Stimulated activated CD4-positive, alpha-beta T cell treated with anti-CD3 and anti-CD28 coated beads, Interleukin-1b, Interleukin-23, amount 100 ng/mL, for 48 hours (primary cell): ENCODE data around the gene SGPL1.

Experiments
- DNase-seq: peaks from one replicate; pipeline ENCODE4 v3.0.0-alpha.2; 2020

The SGPL1 gene

DNA sequence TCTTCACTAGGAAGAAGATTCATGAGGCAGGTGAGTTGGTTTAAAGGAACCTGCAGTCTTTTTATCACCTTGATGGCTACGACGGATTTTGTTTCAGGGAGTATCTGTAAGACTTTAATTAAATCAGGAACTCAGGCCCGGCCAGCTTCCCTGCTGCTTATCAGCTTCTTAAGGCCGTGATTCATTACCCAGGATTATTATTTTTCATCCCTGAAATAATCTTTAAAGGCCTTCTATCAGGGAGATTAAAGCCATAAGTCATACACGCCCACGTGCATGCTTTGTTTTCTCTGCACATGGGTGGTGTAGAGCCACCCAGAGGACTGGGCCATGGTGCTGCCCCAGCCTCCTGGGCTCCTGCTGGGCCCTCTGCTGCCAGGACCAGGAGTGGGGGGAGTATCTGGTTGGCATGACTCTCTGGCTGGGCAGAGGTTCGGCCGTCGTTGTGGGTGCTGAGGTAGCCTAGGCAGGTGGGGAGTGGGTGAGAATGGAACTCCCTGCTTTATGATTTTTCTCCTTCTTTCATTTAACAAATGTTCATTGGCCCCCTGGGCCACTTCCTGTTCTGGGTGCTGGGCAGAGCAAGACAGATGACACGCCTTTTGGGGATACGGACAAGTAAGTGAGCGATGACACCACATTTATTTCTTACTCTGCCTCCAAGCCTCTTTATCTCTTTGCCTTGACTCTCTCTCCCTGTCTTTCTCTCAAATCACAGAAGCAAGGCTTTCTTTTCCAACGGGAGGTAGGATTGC lies 111.6 kb downstream of the SGPL1 start:
- no peak for DNase-seq

- DNase-seq, result no peak
Measured at GRCh38 chr10:70928140-70928539, 112.4 kb downstream of the SGPL1 start.

DNA sequence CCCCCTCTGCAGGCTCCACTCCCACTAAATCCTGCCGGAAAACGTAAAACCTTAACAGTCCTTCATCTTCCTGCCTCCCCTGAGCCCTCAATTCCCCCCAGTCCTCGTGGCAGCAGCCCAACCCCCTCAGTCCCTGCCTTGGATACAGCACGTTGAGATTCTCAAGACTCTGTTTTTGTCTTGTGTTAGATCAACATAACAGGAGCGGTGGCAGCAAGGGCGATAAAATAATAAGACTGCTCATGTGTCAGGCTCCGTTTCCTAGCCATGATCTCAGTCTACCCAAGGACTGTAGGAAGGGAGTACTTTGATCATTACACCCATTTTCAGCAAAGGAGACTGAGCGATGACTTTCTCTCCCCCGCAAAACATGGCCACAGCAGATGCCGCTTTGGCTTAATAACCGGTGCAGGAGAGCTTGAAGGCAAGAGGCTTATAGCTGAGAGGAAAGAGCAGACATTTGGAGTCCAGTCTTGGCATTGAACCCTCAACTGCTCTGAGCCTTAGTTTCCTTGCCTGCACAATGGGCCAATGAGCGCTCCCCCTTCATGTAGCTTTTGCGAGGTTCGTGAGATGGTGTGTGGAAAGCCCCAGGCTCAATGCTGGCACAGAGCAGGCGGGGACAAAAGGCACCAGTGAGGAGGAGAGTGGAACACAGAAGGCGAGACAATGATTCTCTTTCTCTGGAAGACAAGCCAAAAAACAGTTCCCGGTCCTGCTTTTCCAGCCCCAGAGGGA lies 114.7 kb downstream of the SGPL1 start:
- no peak for DNase-seq
